AG09309 (cell line): Measurements from ENCODE around the gene CA10.

Source experiments
- DNase-seq: peaks from one replicate; pipeline ENCODE4 v3.0.0-alpha.2; 2010; ENCODE audit warnings: low read depth
- H3K4me3 ChIP-seq: 2 replicates; pipeline ENCODE4 v1.5.1; 2011; ENCODE audit warnings: mild to moderate bottlenecking, low read depth, low read length, moderate library complexity; ENCODE audit not compliant: control insufficient read depth
- CTCF ChIP-seq: IDR thresholded peaks from 2 replicates; pipeline ENCODE4 v1.5.1; 2011; ENCODE audit warnings: mild to moderate bottlenecking, low read depth, low read length, inconsistent platforms; ENCODE audit not compliant: insufficient read depth, control insufficient read depth; ENCODE audit errors: missing control alignments

CA10 gene

DNA sequence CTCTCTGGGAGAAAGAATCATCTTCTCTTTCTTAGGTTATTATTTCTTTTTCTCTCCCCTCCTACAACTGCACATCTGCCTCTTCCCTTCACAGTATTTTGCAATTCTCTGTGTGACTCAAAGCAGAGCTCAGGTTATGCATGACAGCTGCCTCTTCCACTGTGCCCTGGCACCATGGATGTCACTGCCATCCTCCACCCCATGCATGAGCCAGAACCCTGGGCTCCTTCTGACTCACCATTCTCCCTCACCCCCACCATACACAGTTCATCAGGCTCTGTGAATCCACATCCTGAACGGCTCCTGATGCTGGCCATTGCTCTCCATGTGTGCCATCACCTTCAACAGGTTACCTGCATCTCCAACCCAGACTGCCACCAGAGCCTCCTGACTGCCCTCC lies 23.9 kb downstream of the CA10 start:
- DNase-seq, result no peak
- H3K4me3 ChIP-seq, result no peak overlapping the region
- no peak for TF ChIP-seq CTCF

DNA sequence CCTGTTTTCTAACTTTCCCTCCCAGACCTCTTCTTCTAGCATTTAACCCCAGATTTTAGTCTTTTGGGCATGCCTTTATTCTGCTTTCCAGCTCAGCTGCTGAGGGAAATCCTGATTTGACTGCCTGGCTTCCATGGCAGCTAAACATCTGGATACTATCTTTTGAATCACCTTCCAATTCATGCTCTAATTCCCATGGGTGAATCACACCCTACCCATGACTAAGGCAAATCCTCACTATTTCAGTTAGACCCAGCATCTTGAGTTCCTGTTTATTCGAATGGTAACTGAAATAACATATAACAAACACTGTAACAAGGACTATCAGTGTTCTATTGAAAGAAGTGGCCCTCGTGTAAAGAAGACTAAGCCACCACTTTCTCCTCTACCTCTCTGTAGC lies 29.8 kb downstream of the CA10 start:
- no peak overlapping the region for H3K4me3 ChIP-seq
- DNase-seq, result no peak
- TF ChIP-seq CTCF, result no peak

- DNase-seq, result no peak
- H3K4me3 ChIP-seq, result no peak overlapping the region
- no peak for TF ChIP-seq CTCF
Observed at GRCh38 chr17:52124993-52125392, 33.5 kb downstream of the CA10 start.

- DNase-seq, result no peak
- H3K4me3 ChIP-seq, result no peak overlapping the region
- no peak for TF ChIP-seq CTCF
Observed at GRCh38 chr17:52124561-52124960, 34.0 kb downstream of the CA10 start.

DNA sequence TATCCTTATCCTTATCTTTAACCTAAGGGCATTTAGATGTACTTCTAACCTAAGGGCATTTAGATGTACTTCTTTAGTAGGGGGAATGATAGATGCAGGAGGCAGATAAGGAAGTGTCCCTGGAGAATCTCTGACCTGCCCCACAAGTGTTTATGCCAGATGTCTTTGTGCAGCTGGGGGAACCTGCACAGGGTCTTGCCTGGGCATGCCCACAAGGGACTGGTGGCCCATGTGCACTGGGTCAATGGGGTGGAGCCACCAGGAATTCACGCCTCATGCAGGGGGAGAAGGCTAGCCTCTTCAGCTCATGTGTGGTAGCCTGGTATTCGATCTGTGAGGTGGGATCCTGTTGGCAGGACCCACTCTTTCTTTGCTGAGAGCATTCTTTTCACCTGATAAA lies 38.0 kb downstream of the CA10 start:
- no peak for DNase-seq
- H3K4me3 ChIP-seq, result no peak overlapping the region
- no peak for TF ChIP-seq CTCF

DNA sequence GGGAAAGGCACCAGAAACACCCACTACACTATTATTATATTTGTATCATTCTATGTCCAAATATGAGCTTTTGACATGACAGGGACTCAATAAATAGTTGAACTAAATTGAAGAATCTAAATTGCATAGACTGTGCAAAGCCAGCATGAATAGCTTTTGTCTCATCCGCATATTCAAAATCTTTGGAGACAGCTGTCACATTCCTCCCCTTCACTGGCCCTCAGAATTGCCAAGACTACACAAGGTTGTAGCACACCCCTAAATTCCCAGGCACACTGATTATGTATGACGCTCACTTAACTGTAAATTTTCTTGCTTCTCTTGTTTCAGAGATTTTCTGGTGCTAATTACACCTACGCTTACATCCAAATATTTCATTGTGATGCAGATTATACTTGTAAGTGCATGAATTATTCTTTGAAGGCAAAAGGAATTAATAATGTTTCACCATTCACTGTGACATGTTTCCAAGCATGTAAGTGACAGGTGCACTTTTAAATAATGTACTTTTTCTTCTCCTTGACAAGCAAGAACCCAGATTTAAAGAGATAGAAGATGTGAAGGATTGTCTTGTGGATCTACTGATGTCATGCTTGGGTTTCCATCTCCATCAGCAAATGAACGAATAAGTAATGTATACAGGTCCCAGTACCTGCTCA lies 47.5 kb downstream of the CA10 start:
- no peak for TF ChIP-seq CTCF
- no peak for DNase-seq
- no peak overlapping the region for H3K4me3 ChIP-seq
